Glutamatergic neuron (in vitro differentiated cells): Measurements from ENCODE around the gene ZNF318. TPM values are rescaled to one million over a fixed set of nuclear protein-coding genes. Genes with fewer than 3 reads are reported as not detected.

Experiments used
- DNase-seq: peaks from one replicate; pipeline ENCODE4 v3.0.0; 2022
- H3K27ac Mint-ChIP-seq: one replicate; pipeline ENCODE4 v1.8.0; 2020; ENCODE audit warnings: mild to moderate bottlenecking, mixed read lengths, inconsistent platforms; ENCODE audit not compliant: unreplicated experiment
- H3K27me3 Mint-ChIP-seq: one replicate; pipeline ENCODE4 v1.8.0; 2020; ENCODE audit warnings: mild to moderate bottlenecking, moderate library complexity, mixed read lengths, inconsistent platforms; ENCODE audit not compliant: unreplicated experiment
- H3K36me3 Mint-ChIP-seq: one replicate; pipeline ENCODE4 v1.8.0; 2020; ENCODE audit warnings: mild to moderate bottlenecking, mixed read lengths, inconsistent platforms; ENCODE audit not compliant: unreplicated experiment
- H3K4me1 Mint-ChIP-seq: one replicate; pipeline ENCODE4 v1.8.0; 2020; ENCODE audit warnings: mild to moderate bottlenecking, low read depth, mixed read lengths, inconsistent platforms; ENCODE audit not compliant: unreplicated experiment
- H3K4me3 Mint-ChIP-seq: one replicate; pipeline ENCODE4 v1.8.0; 2020; ENCODE audit warnings: mild to moderate bottlenecking, mixed read lengths, inconsistent platforms; ENCODE audit not compliant: unreplicated experiment
- H3K9me3 Mint-ChIP-seq: one replicate; pipeline ENCODE4 v1.8.0; 2020; ENCODE audit warnings: mild to moderate bottlenecking, moderate library complexity, mixed read lengths, inconsistent platforms; ENCODE audit not compliant: unreplicated experiment
- CTCF ChIP-seq: fragments of 200-600 bp; sonication (generic); IDR thresholded peaks from one replicate; pipeline ENCODE4 v1.5.0; 2021; ENCODE audit not compliant: partially characterized antibody, unreplicated experiment
- total RNA-seq: library from RNA; stranded (reverse); fragmentation: NEBNext Ultra II Directional; extraction: Animal tissue kit (Norgen Biotek cat#: 25700); gene quantifications from one replicate; pipeline ENCODE4 v1.2.1, GENCODE V29; 2021; ENCODE audit not compliant: unreplicated experiment

Gene ZNF318
- total RNA-seq, 1 donor from 2014 or later, result 26.3 TPM

- H3K9me3 Mint-ChIP-seq, result no peaks in the 10 kb centered on the region
- no peak for TF ChIP-seq CTCF
Observed at GRCh38 chr6:43313813-43314212, 55.6 kb downstream of the ZNF318 start.

GRCh38 chr6:43311666-43312065 lies 57.8 kb downstream of the ZNF318 start:
- no peak overlapping the region for H3K27ac Mint-ChIP-seq
- H3K9me3 Mint-ChIP-seq, result no peaks in the 10 kb centered on the region
- H3K36me3 Mint-ChIP-seq, result no peaks in the 10 kb centered on the region
- no peak for DNase-seq
- no peak overlapping the region for H3K4me3 Mint-ChIP-seq
- no peak for TF ChIP-seq CTCF
- H3K4me1 Mint-ChIP-seq, result no peaks in the 10 kb centered on the region
- peaks cover 3% of the 10 kb centered on the region for H3K27me3 Mint-ChIP-seq

More at GRCh38 chr6:43313813-43314212, 55.6 kb downstream of the ZNF318 start:
- no peaks in the 10 kb centered on the region for H3K36me3 Mint-ChIP-seq
- no peak for DNase-seq
- H3K4me1 Mint-ChIP-seq, result no peaks in the 10 kb centered on the region
- no peak overlapping the region for H3K4me3 Mint-ChIP-seq
- no peaks in the 10 kb centered on the region for H3K27me3 Mint-ChIP-seq
- no peak overlapping the region for H3K27ac Mint-ChIP-seq

- Mint-ChIP-seq H3K4me1 (no peaks in the 10 kb centered on the region), H3K4me3 (no peak overlapping the region), H3K27ac (no peak overlapping the region), H3K9me3 (no peaks in the 10 kb centered on the region), H3K27me3 (peaks cover 3% of the 10 kb centered on the region), H3K36me3 (no peaks in the 10 kb centered on the region)
- DNase-seq, result no peak
- no peak for TF ChIP-seq CTCF
Observed at GRCh38 chr6:43310624-43311023, 58.8 kb downstream of the ZNF318 start.

GRCh38 chr6:43310134-43310533 lies 59.3 kb downstream of the ZNF318 start:
- Mint-ChIP-seq H3K4me3 (no peak overlapping the region), H3K27me3 (peaks cover 3% of the 10 kb centered on the region), H3K9me3 (no peaks in the 10 kb centered on the region), H3K36me3 (no peaks in the 10 kb centered on the region), H3K4me1 (no peaks in the 10 kb centered on the region), H3K27ac (no peak overlapping the region)
- no peak for TF ChIP-seq CTCF
- no peak for DNase-seq

GRCh38 chr6:43308990-43309477 lies 60.4 kb downstream of the ZNF318 start:
- Mint-ChIP-seq H3K4me1 (no peaks in the 10 kb centered on the region), H3K4me3 (peak overlapping the region; percentile 86), H3K9me3 (no peaks in the 10 kb centered on the region), H3K27ac (no peak overlapping the region), H3K27me3 (peaks cover 3% of the 10 kb centered on the region), H3K36me3 (no peaks in the 10 kb centered on the region)
- no peak for TF ChIP-seq CTCF
- DNase-seq, result no peak
